KMS-11 (cell line): ENCODE results near the gene EBLN1.

Source experiments
- H2AFZ ChIP-seq: fragments of 200-600 bp; sonication (generic); 2 replicates; pipeline ENCODE4 v1.6.1; 2016; ENCODE audit warnings: antibody characterized with exemption, mixed run types, low read depth
- H3K27ac ChIP-seq: fragments of 200-600 bp; sonication (generic); 2 replicates; pipeline ENCODE4 v1.6.1; 2016; ENCODE audit warnings: mild to moderate bottlenecking, mixed run types
- H3K27me3 ChIP-seq: fragments of 200-600 bp; sonication (generic); 2 replicates; pipeline ENCODE4 v1.6.1; 2017; ENCODE audit warnings: mild to moderate bottlenecking, low read depth, mixed run types, moderate library complexity; ENCODE audit not compliant: insufficient read depth
- H3K36me3 ChIP-seq: fragments of 200-600 bp; sonication (generic); 2 replicates; pipeline ENCODE4 v1.6.1; 2017; ENCODE audit warnings: mild to moderate bottlenecking, mixed run types; ENCODE audit not compliant: insufficient read depth
- H3K4me1 ChIP-seq: fragments of 200-600 bp; sonication (generic); 2 replicates; pipeline ENCODE4 v1.6.1; 2016; ENCODE audit warnings: mild to moderate bottlenecking, low read depth, mixed run types; ENCODE audit not compliant: poor library complexity, severe bottlenecking
- H3K4me2 ChIP-seq: fragments of 200-600 bp; sonication (generic); 2 replicates; pipeline ENCODE4 v1.7.0; 2016; ENCODE audit warnings: mild to moderate bottlenecking, mixed run types
- H3K4me3 ChIP-seq: fragments of 200-600 bp; sonication (generic); IDR thresholded peaks from 2 replicates; pipeline ENCODE4 v1.6.1; 2017; ENCODE audit warnings: low read depth, low read length, mixed read lengths; ENCODE audit not compliant: insufficient read depth
- H3K79me2 ChIP-seq: fragments of 200-600 bp; sonication (generic); 2 replicates; pipeline ENCODE4 v1.6.1; 2016; ENCODE audit warnings: low read depth, mixed run types; ENCODE audit not compliant: insufficient read depth
- H3K9ac ChIP-seq: fragments of 200-600 bp; sonication (generic); 2 replicates; pipeline ENCODE4 v1.6.1; 2016; ENCODE audit warnings: mild to moderate bottlenecking, mixed run types
- H4K20me1 ChIP-seq: fragments of 200-600 bp; sonication (generic); 2 replicates; pipeline ENCODE4 v1.6.1; 2016; ENCODE audit warnings: mild to moderate bottlenecking, mixed run types; ENCODE audit not compliant: insufficient read depth
- TF ChIP-seq, protein P1 (sequence below): fragments of 200-600 bp; sonication (generic); conservative IDR thresholded peaks from 2 replicates; pipeline ENCODE4 v1.6.1; 2017; ENCODE audit warnings: low read depth, mild to moderate bottlenecking, antibody characterized with exemption, low read length, moderate library complexity, mixed read lengths

Gene EBLN1

GRCh38 chr10:22183771-22184461 is 33.9 kb downstream of the EBLN1 start:
- H4K20me1 ChIP-seq = no peaks in the 10 kb centered on the region
- no peak overlapping the region for H2AFZ ChIP-seq
- no peak overlapping the region for H3K4me3 ChIP-seq
- H3K4me2 ChIP-seq = no peak overlapping the region
- TF ChIP-seq, protein P1, sequence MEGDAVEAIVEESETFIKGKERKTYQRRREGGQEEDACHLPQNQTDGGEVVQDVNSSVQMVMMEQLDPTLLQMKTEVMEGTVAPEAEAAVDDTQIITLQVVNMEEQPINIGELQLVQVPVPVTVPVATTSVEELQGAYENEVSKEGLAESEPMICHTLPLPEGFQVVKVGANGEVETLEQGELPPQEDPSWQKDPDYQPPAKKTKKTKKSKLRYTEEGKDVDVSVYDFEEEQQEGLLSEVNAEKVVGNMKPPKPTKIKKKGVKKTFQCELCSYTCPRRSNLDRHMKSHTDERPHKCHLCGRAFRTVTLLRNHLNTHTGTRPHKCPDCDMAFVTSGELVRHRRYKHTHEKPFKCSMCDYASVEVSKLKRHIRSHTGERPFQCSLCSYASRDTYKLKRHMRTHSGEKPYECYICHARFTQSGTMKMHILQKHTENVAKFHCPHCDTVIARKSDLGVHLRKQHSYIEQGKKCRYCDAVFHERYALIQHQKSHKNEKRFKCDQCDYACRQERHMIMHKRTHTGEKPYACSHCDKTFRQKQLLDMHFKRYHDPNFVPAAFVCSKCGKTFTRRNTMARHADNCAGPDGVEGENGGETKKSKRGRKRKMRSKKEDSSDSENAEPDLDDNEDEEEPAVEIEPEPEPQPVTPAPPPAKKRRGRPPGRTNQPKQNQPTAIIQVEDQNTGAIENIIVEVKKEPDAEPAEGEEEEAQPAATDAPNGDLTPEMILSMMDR = no peak
- H3K4me1 ChIP-seq = no peaks in the 10 kb centered on the region
- no peaks in the 10 kb centered on the region for H3K27me3 ChIP-seq
- no peak overlapping the region for H3K27ac ChIP-seq
- H3K9ac ChIP-seq = no peak overlapping the region
- H3K36me3 ChIP-seq = no peaks in the 10 kb centered on the region
- no peaks in the 10 kb centered on the region for H3K79me2 ChIP-seq

- no peaks in the 10 kb centered on the region for H3K36me3 ChIP-seq
- no peak overlapping the region for H3K9ac ChIP-seq
- H3K27me3 ChIP-seq = no peaks in the 10 kb centered on the region
- TF ChIP-seq, protein P1 = no peak
- no peak overlapping the region for H3K4me3 ChIP-seq
- no peaks in the 10 kb centered on the region for H3K79me2 ChIP-seq
- H4K20me1 ChIP-seq = no peaks in the 10 kb centered on the region
- no peak overlapping the region for H3K27ac ChIP-seq
- H3K4me1 ChIP-seq = no peaks in the 10 kb centered on the region
- no peak overlapping the region for H2AFZ ChIP-seq
- H3K4me2 ChIP-seq = no peak overlapping the region
These were observed 37.1 kb downstream of the EBLN1 start for GRCh38 chr10:22180724-22181123.

- Histone ChIP-seq H3K4me3 (no peak overlapping the region), H2AFZ (no peak overlapping the region), H3K36me3 (no peaks in the 10 kb centered on the region), H3K4me1 (no peaks in the 10 kb centered on the region), H3K4me2 (no peak overlapping the region), H3K27ac (no peak overlapping the region), H3K27me3 (no peaks in the 10 kb centered on the region), H4K20me1 (no peaks in the 10 kb centered on the region), H3K9ac (no peak overlapping the region), H3K79me2 (no peaks in the 10 kb centered on the region)
- TF ChIP-seq, protein P1 = no peak
These were observed 43.4 kb downstream of the EBLN1 start for GRCh38 chr10:22174442-22174841.

DNA sequence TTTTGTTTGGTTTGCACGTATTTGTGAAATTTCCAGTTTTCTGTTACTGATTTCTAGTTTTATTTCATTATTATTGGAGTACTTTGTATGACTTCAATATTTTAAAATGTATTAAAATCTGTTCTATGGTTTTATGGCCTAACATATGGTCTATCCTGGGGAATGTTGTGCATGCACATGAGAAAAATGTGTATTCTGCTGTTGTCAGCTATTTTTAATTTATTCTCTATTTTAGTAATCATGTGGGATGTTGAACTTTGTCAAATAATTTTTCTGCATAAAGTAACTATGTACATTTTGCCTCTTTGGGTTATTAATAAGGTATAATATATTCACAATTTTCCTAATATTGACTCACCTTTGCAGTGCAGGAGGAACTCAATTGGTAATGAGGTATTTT is 46.7 kb downstream of the EBLN1 start:
- TF ChIP-seq, protein P1 = no peak
- H3K4me2 ChIP-seq = no peak overlapping the region

More for the DNA sequence above, 46.7 kb downstream of the EBLN1 start:
- Histone ChIP-seq H3K36me3 (no peaks in the 10 kb centered on the region), H3K9ac (no peak overlapping the region), H2AFZ (no peak overlapping the region), H3K4me1 (no peaks in the 10 kb centered on the region), H3K4me3 (no peak overlapping the region), H3K27me3 (no peaks in the 10 kb centered on the region), H3K79me2 (no peaks in the 10 kb centered on the region), H4K20me1 (no peaks in the 10 kb centered on the region), H3K27ac (no peak overlapping the region)
